ENCODE measurements around the gene ERLIN1.
"Not testable (repeated sequence)": the region's sequence is repeated elsewhere in the genome, so short reads cannot be mapped to it uniquely, and the experiment has no call there.

ERLIN1 gene

DNA sequence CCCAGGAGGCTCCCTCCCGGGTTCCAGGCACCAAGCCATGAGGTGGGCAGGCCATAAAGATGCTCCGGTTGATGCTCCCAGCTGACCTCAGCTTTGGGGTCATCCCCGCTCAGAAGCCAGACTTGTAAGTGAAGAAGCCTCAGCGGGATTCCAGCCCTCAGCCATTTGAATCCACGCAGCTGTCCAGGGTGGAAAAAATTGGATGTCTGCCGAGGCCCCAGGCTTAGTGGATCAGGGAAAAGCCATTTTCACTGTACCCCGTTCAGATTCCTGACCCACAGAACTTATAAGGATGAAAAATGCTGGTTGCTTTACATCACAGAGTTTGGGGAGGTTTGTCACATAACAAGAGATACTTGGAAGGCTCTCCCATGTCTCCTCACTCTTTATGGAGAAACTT, 55.0 kb downstream of the ERLIN1 start:
- no peaks in the 10 kb centered on the region for H3K79me2 ChIP-seq (ENCODE audit: insufficient read depth, low read length)
- TF ChIP-seq, protein P1, sequence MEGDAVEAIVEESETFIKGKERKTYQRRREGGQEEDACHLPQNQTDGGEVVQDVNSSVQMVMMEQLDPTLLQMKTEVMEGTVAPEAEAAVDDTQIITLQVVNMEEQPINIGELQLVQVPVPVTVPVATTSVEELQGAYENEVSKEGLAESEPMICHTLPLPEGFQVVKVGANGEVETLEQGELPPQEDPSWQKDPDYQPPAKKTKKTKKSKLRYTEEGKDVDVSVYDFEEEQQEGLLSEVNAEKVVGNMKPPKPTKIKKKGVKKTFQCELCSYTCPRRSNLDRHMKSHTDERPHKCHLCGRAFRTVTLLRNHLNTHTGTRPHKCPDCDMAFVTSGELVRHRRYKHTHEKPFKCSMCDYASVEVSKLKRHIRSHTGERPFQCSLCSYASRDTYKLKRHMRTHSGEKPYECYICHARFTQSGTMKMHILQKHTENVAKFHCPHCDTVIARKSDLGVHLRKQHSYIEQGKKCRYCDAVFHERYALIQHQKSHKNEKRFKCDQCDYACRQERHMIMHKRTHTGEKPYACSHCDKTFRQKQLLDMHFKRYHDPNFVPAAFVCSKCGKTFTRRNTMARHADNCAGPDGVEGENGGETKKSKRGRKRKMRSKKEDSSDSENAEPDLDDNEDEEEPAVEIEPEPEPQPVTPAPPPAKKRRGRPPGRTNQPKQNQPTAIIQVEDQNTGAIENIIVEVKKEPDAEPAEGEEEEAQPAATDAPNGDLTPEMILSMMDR (IDR thresholded peaks at IDR 0.05; ENCODE audit: borderline replicate concordance, extremely low read depth, low read length, poor library complexity, severe bottlenecking): no peak
- no peak overlapping the region for H3K9ac ChIP-seq (ENCODE audit: low read depth, low read length)
- no peak overlapping the region for H2AFZ ChIP-seq (ENCODE audit: low read depth, low read length)
- H3K9me3 ChIP-seq (ENCODE audit: insufficient read depth, low read length, severe bottlenecking): peaks cover 5% of the 10 kb centered on the region
- DNase-seq (no peak), ATAC-seq (ENCODE audit: insufficient read depth, low read depth) (no peak)
- H3K4me2 ChIP-seq (ENCODE audit: insufficient read depth, low read length): no peak overlapping the region
- no peak overlapping the region for H3K4me3 ChIP-seq (ENCODE audit: low read depth in 1 of 2, low read length in 2 of 2)
- H3K27me3 ChIP-seq (ENCODE audit: insufficient read depth, low read length, poor library complexity): peaks cover 3% of the 10 kb centered on the region
- H3K36me3 ChIP-seq (ENCODE audit: insufficient read depth, low read length): no peaks in the 10 kb centered on the region
- no peaks in the 10 kb centered on the region for H3K4me1 ChIP-seq (ENCODE audit: insufficient read depth, low read length)
- H4K20me1 ChIP-seq (ENCODE audit: insufficient read depth, low read length): no peaks in the 10 kb centered on the region
- no peak overlapping the region for H3K27ac ChIP-seq (ENCODE audit: low read length)

DNA sequence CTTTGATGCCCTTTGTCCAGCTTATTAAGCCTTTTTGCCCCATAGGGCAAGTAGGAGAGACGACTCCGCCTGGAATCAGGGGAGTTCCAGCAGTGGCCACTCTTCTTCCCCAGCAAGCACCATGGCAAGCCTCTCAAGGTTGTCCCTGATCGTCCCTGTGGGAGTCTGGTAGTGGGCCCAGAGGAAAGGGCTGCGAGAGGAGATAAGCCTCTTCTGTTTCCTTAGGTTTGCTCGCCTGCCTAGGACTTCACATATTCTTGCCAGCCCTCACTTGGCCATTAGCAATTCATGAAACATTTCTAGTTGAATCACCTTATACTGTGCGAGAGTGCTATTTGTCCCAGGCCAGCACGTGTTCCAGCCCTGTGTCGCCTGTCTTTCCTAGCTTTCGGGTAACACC, 56.4 kb downstream of the ERLIN1 start:
- Histone ChIP-seq H4K20me1 (ENCODE audit: insufficient read depth, low read length) (no peaks in the 10 kb centered on the region), H3K4me2 (ENCODE audit: insufficient read depth, low read length) (no peak overlapping the region), H3K9ac (ENCODE audit: low read depth, low read length) (no peak overlapping the region), H3K36me3 (ENCODE audit: insufficient read depth, low read length) (no peaks in the 10 kb centered on the region), H3K79me2 (ENCODE audit: insufficient read depth, low read length) (no peaks in the 10 kb centered on the region), H3K4me1 (ENCODE audit: insufficient read depth, low read length) (no peaks in the 10 kb centered on the region), H3K27ac (ENCODE audit: low read length) (no peak overlapping the region), H2AFZ (ENCODE audit: low read depth, low read length) (no peak overlapping the region), H3K4me3 (ENCODE audit: low read depth in 1 of 2, low read length in 2 of 2) (no peak overlapping the region), H3K27me3 (ENCODE audit: insufficient read depth, low read length, poor library complexity) (peaks cover 3% of the 10 kb centered on the region), H3K9me3 (ENCODE audit: insufficient read depth, low read length, severe bottlenecking) (peaks cover under 1% of the 10 kb centered on the region)
- ATAC-seq (ENCODE audit: insufficient read depth, low read depth) (no peak), DNase-seq (no peak)
- no peak for TF ChIP-seq EZH2 (IDR thresholded peaks at IDR 0.05; ENCODE audit: borderline replicate concordance, low read depth, low read length, severe bottlenecking)
- TF ChIP-seq, protein P1 (IDR thresholded peaks at IDR 0.05; ENCODE audit: borderline replicate concordance, extremely low read depth, low read length, poor library complexity, severe bottlenecking): no peak

DNA sequence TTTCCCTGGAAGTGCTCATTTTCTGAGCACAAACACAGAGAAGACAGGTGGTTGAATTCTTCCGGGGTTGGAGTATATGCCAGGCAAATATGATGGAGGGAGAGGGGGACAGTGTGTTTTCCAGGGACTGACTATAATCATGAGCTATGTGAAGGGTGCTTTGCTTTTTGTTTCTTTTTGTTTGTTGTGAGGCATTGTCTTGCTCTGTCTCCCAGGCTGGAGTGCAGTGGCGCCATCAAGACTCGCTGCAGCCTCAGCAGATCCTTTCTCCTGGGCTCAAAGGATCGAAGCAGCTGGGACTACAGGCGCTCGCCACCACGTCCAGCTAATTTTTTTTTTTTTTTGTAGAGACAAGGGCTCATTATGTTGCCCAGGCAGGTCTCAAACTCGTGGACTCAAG, 56.9 kb downstream of the ERLIN1 start:
- H2AFZ ChIP-seq (ENCODE audit: low read depth, low read length): no peak overlapping the region; the same call in 1 of the 2 replicates
- H3K4me1 ChIP-seq (ENCODE audit: insufficient read depth, low read length): no peaks in the 10 kb centered on the region
- peaks cover 3% of the 10 kb centered on the region for H3K27me3 ChIP-seq (ENCODE audit: insufficient read depth, low read length, poor library complexity)
- no peaks in the 10 kb centered on the region for H3K79me2 ChIP-seq (ENCODE audit: insufficient read depth, low read length)
- no peak overlapping the region for H3K4me3 ChIP-seq (ENCODE audit: low read depth in 1 of 2, low read length in 2 of 2)
- no peaks in the 10 kb centered on the region for H3K36me3 ChIP-seq (ENCODE audit: insufficient read depth, low read length)
- no peaks in the 10 kb centered on the region for H3K9me3 ChIP-seq (ENCODE audit: insufficient read depth, low read length, severe bottlenecking)
- DNase-seq (no peak), ATAC-seq (ENCODE audit: insufficient read depth, low read depth) (no peak)
- no peak overlapping the region for H3K4me2 ChIP-seq (ENCODE audit: insufficient read depth, low read length)
- TF ChIP-seq, protein P1 (IDR thresholded peaks at IDR 0.05; ENCODE audit: borderline replicate concordance, extremely low read depth, low read length, poor library complexity, severe bottlenecking): no peak
- no peak for TF ChIP-seq EZH2 (IDR thresholded peaks at IDR 0.05; ENCODE audit: borderline replicate concordance, low read depth, low read length, severe bottlenecking)
- H3K27ac ChIP-seq (ENCODE audit: low read length): no peak overlapping the region
- H4K20me1 ChIP-seq (ENCODE audit: insufficient read depth, low read length): no peaks in the 10 kb centered on the region
- no peak overlapping the region for H3K9ac ChIP-seq (ENCODE audit: low read depth, low read length)

DNA sequence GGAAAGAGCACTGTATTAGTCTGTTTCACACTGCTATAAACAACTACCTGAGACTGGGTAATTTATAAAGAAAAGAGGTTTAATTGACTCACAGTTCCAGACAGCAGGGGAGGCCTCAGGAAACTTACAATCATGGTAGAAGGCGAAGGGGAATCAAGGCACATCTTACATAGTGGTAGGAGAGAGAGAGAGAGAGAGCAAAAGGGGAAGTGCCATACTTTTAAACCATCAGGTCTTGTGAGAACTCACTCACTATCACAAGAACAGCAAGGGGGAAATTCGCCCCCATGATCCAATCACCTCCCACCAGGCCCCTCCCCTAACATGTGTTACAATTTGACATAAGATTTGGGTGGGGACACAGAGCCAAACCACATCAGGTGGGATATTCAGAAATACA, 60.5 kb downstream of the ERLIN1 start:
- not testable (repeated sequence) for H3K4me2 ChIP-seq (ENCODE audit: insufficient read depth, low read length); ATAC-seq (ENCODE audit: insufficient read depth, low read depth)

More for the DNA sequence above, 60.5 kb downstream of the ERLIN1 start:
- H3K27me3 ChIP-seq (ENCODE audit: insufficient read depth, low read length, poor library complexity); H3K9ac ChIP-seq (ENCODE audit: low read depth, low read length); H2AFZ ChIP-seq (ENCODE audit: low read depth, low read length); H3K36me3 ChIP-seq (ENCODE audit: insufficient read depth, low read length); H3K4me3 ChIP-seq (ENCODE audit: low read depth in 1 of 2, low read length in 2 of 2); H3K79me2 ChIP-seq (ENCODE audit: insufficient read depth, low read length); DNase-seq; H3K9me3 ChIP-seq (ENCODE audit: insufficient read depth, low read length, severe bottlenecking); H4K20me1 ChIP-seq (ENCODE audit: insufficient read depth, low read length); H3K4me1 ChIP-seq (ENCODE audit: insufficient read depth, low read length); H3K27ac ChIP-seq (ENCODE audit: low read length): not testable (repeated sequence)

All from DND-41 (cell line).